Muscle of leg (tissue), 11 donors: ENCODE results near the gene C2orf76. TPM values are rescaled to one million over a fixed set of nuclear protein-coding genes. Genes with fewer than 3 reads are reported as not detected.
"Not testable (repeated sequence)": the region's sequence is repeated elsewhere in the genome, so short reads cannot be mapped to it uniquely, and the experiment has no call there.

Source experiments
- DNase-seq: peaks from one replicate; pipeline ENCODE4 v3.0.0; 2013
- H3K27ac ChIP-seq: one replicate; pipeline ENCODE4 v1.5.1; 2013; ENCODE audit warnings: mild to moderate bottlenecking, low read length, control low read depth
- H3K27me3 ChIP-seq: one replicate; pipeline ENCODE4 v1.6.1; 2013; ENCODE audit warnings: low read length; ENCODE audit not compliant: control insufficient read depth, insufficient read depth
- H3K36me3 ChIP-seq: one replicate; pipeline ENCODE4 v1.6.1; 2013; ENCODE audit warnings: low read length; ENCODE audit not compliant: control insufficient read depth, insufficient read depth
- H3K4me1 ChIP-seq: one replicate; pipeline ENCODE4 v1.6.1; 2013; ENCODE audit warnings: low read length; ENCODE audit not compliant: control insufficient read depth, insufficient read depth
- H3K4me3 ChIP-seq: one replicate; pipeline ENCODE4 v1.5.1; 2013; ENCODE audit warnings: low read length, control low read depth
- H3K9me3 ChIP-seq: replicated peaks from 2 replicates; pipeline ENCODE4 v1.6.1; 2013; ENCODE audit warnings: low read depth, low read length; ENCODE audit not compliant: control insufficient read depth
- WGBS: methylation state at CpG from one replicate; pipeline ENCODE4 v1.1.5; 2013; ENCODE audit warnings: missing lambda C conversion rate; ENCODE audit not compliant: insufficient coverage; 5-methylcytosine and 5-hydroxymethylcytosine counted together
- polyA plus RNA-seq, 8 donors: library from polyadenylated mRNA; unstranded; fragments of 120-200 nt; gene quantifications; one replicate each; pipeline versions ENCODE4 v1.2.1 to v1.2.3, GENCODE V29; 2013; ENCODE audit warnings: inconsistent platforms in 1 of 8, low replicate concordance in 1 of 8; ENCODE audit not compliant: insufficient read length in 8 of 8, insufficient read depth in 1 of 8
- total RNA-seq: library from RNA; stranded (reverse); fragments of 120-200 nt; gene quantifications from one replicate; pipeline ENCODE4 v1.2.4, GENCODE V29; 2013

C2orf76 gene
- total and polyA plus RNA-seq, 9 donors = 8.9 to 11.9 (median 9.8) TPM

GRCh38 chr2:119278946-119279345 lies 87.7 kb downstream of the C2orf76 start:
- DNase-seq = no peak
- Histone ChIP-seq H3K27ac (no peak overlapping the region), H3K4me1 (no peaks in the 10 kb centered on the region), H3K27me3 (no peaks in the 10 kb centered on the region), H3K4me3 (no peak overlapping the region), H3K9me3 (no peaks in the 10 kb centered on the region), H3K36me3 (no peaks in the 10 kb centered on the region)
- whole genome bisulfite sequencing = no CpG with 5 or more reads among the region's 6 CpGs

GRCh38 chr2:119278385-119278784 lies 88.2 kb downstream of the C2orf76 start:
- H3K27me3 ChIP-seq, H3K9me3 ChIP-seq, H3K4me3 ChIP-seq, H3K27ac ChIP-seq, H3K4me1 ChIP-seq, H3K36me3 ChIP-seq, DNase-seq: not testable (repeated sequence)
- WGBS = no CpG with 5 or more reads among the region's 2 CpGs

- no peak for DNase-seq
- Histone ChIP-seq H3K27ac (no peak overlapping the region), H3K4me3 (no peak overlapping the region), H3K36me3 (no peaks in the 10 kb centered on the region), H3K27me3 (no peaks in the 10 kb centered on the region), H3K4me1 (no peaks in the 10 kb centered on the region), H3K9me3 (no peaks in the 10 kb centered on the region)
- WGBS = 56% methylated on average over 4 of the region's 8 CpGs
Measured at GRCh38 chr2:119276864-119277263, 89.8 kb downstream of the C2orf76 start.

GRCh38 chr2:119267604-119268003 lies 99.0 kb downstream of the C2orf76 start:
- Histone ChIP-seq H3K4me3 (no peak overlapping the region), H3K9me3 (peaks cover 3% of the 10 kb centered on the region), H3K27me3 (no peaks in the 10 kb centered on the region), H3K36me3 (no peaks in the 10 kb centered on the region), H3K4me1 (peaks cover 4% of the 10 kb centered on the region), H3K27ac (no peak overlapping the region)
- DNase-seq = no peak

GRCh38 chr2:119266091-119266589 lies 100.5 kb downstream of the C2orf76 start:
- DNase-seq = no peak
- 81% methylated on average over 7 of the region's 8 CpGs for WGBS
- H3K4me1 ChIP-seq = peaks cover 4% of the 10 kb centered on the region
- no peaks in the 10 kb centered on the region for H3K36me3 ChIP-seq
- peaks cover 3% of the 10 kb centered on the region for H3K9me3 ChIP-seq
- H3K4me3 ChIP-seq = no peak overlapping the region
- H3K27me3 ChIP-seq = no peaks in the 10 kb centered on the region
- no peak overlapping the region for H3K27ac ChIP-seq

- Histone ChIP-seq H3K9me3 (peaks cover 3% of the 10 kb centered on the region), H3K27ac (no peak overlapping the region), H3K36me3 (no peaks in the 10 kb centered on the region), H3K4me1 (peaks cover 9% of the 10 kb centered on the region), H3K4me3 (no peak overlapping the region), H3K27me3 (no peaks in the 10 kb centered on the region)
- WGBS = 90% methylated on average over 5 of the region's 6 CpGs
- DNase-seq = no peak
Measured at GRCh38 chr2:119265693-119266066, 101.0 kb downstream of the C2orf76 start.

GRCh38 chr2:119264781-119265692 lies 101.6 kb downstream of the C2orf76 start:
- Histone ChIP-seq H3K9me3 (no peaks in the 10 kb centered on the region), H3K36me3 (no peaks in the 10 kb centered on the region), H3K4me3 (no peak overlapping the region), H3K4me1 (peaks cover 9% of the 10 kb centered on the region), H3K27me3 (no peaks in the 10 kb centered on the region), H3K27ac (no peak overlapping the region)
- DNase-seq = no peak
- 62% methylated on average over 10 of the region's 13 CpGs for WGBS

GRCh38 chr2:119263656-119264055 lies 103.0 kb downstream of the C2orf76 start:
- Histone ChIP-seq H3K27ac (no peak overlapping the region), H3K4me3 (no peak overlapping the region), H3K27me3 (no peaks in the 10 kb centered on the region), H3K36me3 (no peaks in the 10 kb centered on the region), H3K9me3 (no peaks in the 10 kb centered on the region), H3K4me1 (peaks cover 14% of the 10 kb centered on the region)
- peak; percentile 16 for DNase-seq
- WGBS = 37% methylated on average over 2 of the region's 5 CpGs

- whole genome bisulfite sequencing = 95% methylated on average over 15 of the region's 23 CpGs
- Histone ChIP-seq H3K4me3 (no peak overlapping the region), H3K9me3 (no peaks in the 10 kb centered on the region), H3K27me3 (no peaks in the 10 kb centered on the region), H3K36me3 (no peaks in the 10 kb centered on the region), H3K4me1 (peaks cover 14% of the 10 kb centered on the region), H3K27ac (no peak overlapping the region)
- no peak for DNase-seq
Measured at GRCh38 chr2:119263025-119263424, 103.6 kb downstream of the C2orf76 start.

- no peak for DNase-seq
- WGBS = 92% methylated on average over 8 of the region's 17 CpGs
- Histone ChIP-seq H3K27ac (no peak overlapping the region), H3K4me1 (peaks cover 15% of the 10 kb centered on the region), H3K9me3 (no peaks in the 10 kb centered on the region), H3K4me3 (no peak overlapping the region), H3K36me3 (no peaks in the 10 kb centered on the region), H3K27me3 (no peaks in the 10 kb centered on the region)
Measured at GRCh38 chr2:119261493-119262225, 105.0 kb downstream of the C2orf76 start.
